GM12878 (cell line): ENCODE data around the gene LRRC4B. TPM values are rescaled to one million over a fixed set of nuclear protein-coding genes. Genes with fewer than 3 reads are reported as not detected.

ENCODE experiments used
- ATAC-seq: fragments of 200-7000 bp; cut with Tn5 transposase; 3 replicates; pipeline ENCODE4 v1.9.1; 2020; ENCODE audit warnings: mild to moderate bottlenecking, moderate library complexity
- BruUV-seq: library from RNA; stranded (reverse); fragments of 400-500 nt; replicated peaks from 2 replicates; lab custom pipeline; 2021; lab: Mats Ljungman, UMichigan
- CTCF ChIA-PET: fragments of 300-600 bp; sonication (Branson Sonifier 250); formaldehyde crosslinking; extraction: SDS; loops from one replicate; lab custom pipeline; 2021; ENCODE audit warnings: inconsistent platforms; lab: Yijun Ruan, JAX
- POLR2A ChIA-PET: fragments of 350-600 bp; formaldehyde crosslinking; extraction: SDS; loops from one replicate; lab custom pipeline; 2021; ENCODE audit warnings: inconsistent platforms; lab: Charles Lee
- RAD21 ChIA-PET: fragments of 300-600 bp; sonication (Branson Sonifier 250); formaldehyde crosslinking; loops from one replicate; lab custom pipeline; 2023; ENCODE audit warnings: antibody characterized with exemption; ENCODE audit not compliant: unreplicated experiment; lab: Charles Lee
- SMC1A ChIA-PET: fragments of 300-600 bp; sonication (Branson Sonifier 250); formaldehyde crosslinking; loops from one replicate; lab custom pipeline; 2023; ENCODE audit not compliant: unreplicated experiment, uncharacterized antibody; lab: Charles Lee
- DNase-seq: peaks from one replicate; pipeline ENCODE4 v3.0.0-alpha.2; 2011; ENCODE audit warnings: low read depth, low spot score
- FAIRE-seq: peaks from 3 replicates; lab custom pipeline; 2011; peaks lifted over from hg19 to GRCh38; lab: Jason Lieb, UNC
- H2AFZ ChIP-seq: 2 replicates; pipeline ENCODE4 v1.6.0; 2011; ENCODE audit warnings: low read depth, low read length, control low read depth; ENCODE audit not compliant: control insufficient read depth
- H3K27ac ChIP-seq: 2 replicates; pipeline ENCODE4 v1.5.1; 2011; ENCODE audit warnings: control low read depth; ENCODE audit not compliant: control insufficient read depth, insufficient read depth
- H3K27me3 ChIP-seq, 2 experiments: replicated peaks in 1 of 2; 2 replicates each; pipeline versions ENCODE4 v1.6.0 to v1.6.1; 2011; ENCODE audit warnings: low read length in 1 of 2; ENCODE audit not compliant: control insufficient read depth in 2 of 2, insufficient read depth in 2 of 2
- H3K36me3 ChIP-seq, 2 experiments: 2 replicates each; pipeline ENCODE4 v1.5.1; 2011; ENCODE audit warnings: low read length in 1 of 2; ENCODE audit not compliant: control insufficient read depth in 2 of 2, insufficient read depth in 2 of 2
- H3K4me1 ChIP-seq: 2 replicates; pipeline ENCODE4 v1.6.1; 2011; ENCODE audit warnings: mild to moderate bottlenecking, low read length, moderate library complexity, mixed read lengths; ENCODE audit not compliant: control insufficient read depth, insufficient read depth
- H3K4me2 ChIP-seq: 2 replicates; pipeline ENCODE4 v1.6.0; 2011; ENCODE audit warnings: control low read depth; ENCODE audit not compliant: control insufficient read depth, insufficient read depth
- H3K4me3 ChIP-seq: fragments of 200-600 bp; sonication (generic); 2 replicates; pipeline ENCODE4 v1.5.1; 2016
- H3K79me2 ChIP-seq: 2 replicates; pipeline ENCODE4 v1.6.0; 2011; ENCODE audit warnings: low read length; ENCODE audit not compliant: control insufficient read depth, insufficient read depth
- H3K9ac ChIP-seq: 2 replicates; pipeline ENCODE4 v1.8.0; 2011; ENCODE audit warnings: low read length, control low read depth, mixed read lengths; ENCODE audit not compliant: control insufficient read depth, insufficient read depth
- H3K9me3 ChIP-seq: replicated peaks from 3 replicates; pipeline ENCODE4 v1.5.1; 2011; ENCODE audit warnings: mild to moderate bottlenecking, low read length; ENCODE audit not compliant: control insufficient read depth, insufficient read depth
- H4K20me1 ChIP-seq: 2 replicates; pipeline ENCODE4 v1.6.0; 2011; ENCODE audit not compliant: control insufficient read depth, insufficient read depth
- ATF7 ChIP-seq: fragments of 450-650 bp; IDR thresholded peaks from 2 replicates; pipeline ENCODE4 v1.6.1; 2016; ENCODE audit warnings: low read depth, mild to moderate bottlenecking
- BMI1 ChIP-seq: fragments of 450-650 bp; IDR thresholded peaks from 2 replicates; pipeline ENCODE4 v1.6.1; 2016; ENCODE audit warnings: mild to moderate bottlenecking, moderate library complexity, borderline replicate concordance
- BRCA1 ChIP-seq: IDR thresholded peaks from 2 replicates; pipeline ENCODE4 v1.6.1; 2011; ENCODE audit warnings: low read depth, low read length, improper control_type of control experiment
- CEBPB ChIP-seq, 2 experiments: fragments of 150-350 bp in 1 of 2; IDR thresholded peaks; 2 replicates each; pipeline ENCODE4 v1.6.1; 2012 to 2014; ENCODE audit warnings: low read depth in 2 of 2, low read length in 2 of 2, borderline replicate concordance in 1 of 2, inconsistent platforms in 1 of 2
- GATAD2B ChIP-seq: fragments of 450-650 bp; conservative IDR thresholded peaks from 2 replicates; pipeline ENCODE4 v1.6.1; 2017; ENCODE audit warnings: low read depth, mild to moderate bottlenecking, moderate library complexity
- LARP7 ChIP-seq: fragments of 450-650 bp; IDR thresholded peaks from 2 replicates; pipeline ENCODE4 v1.6.1; 2017; ENCODE audit warnings: mild to moderate bottlenecking
- MYB ChIP-seq: fragments of 150-350 bp; IDR thresholded peaks from 2 replicates; pipeline ENCODE4 v1.6.1; 2014; ENCODE audit warnings: mild to moderate bottlenecking, low read depth, low read length, borderline replicate concordance
- NFYA ChIP-seq: IDR thresholded peaks from 2 replicates; pipeline ENCODE4 v1.6.1; 2011; ENCODE audit warnings: low read depth, mild to moderate bottlenecking, low read length, improper control_type of control experiment, borderline replicate concordance
- PAX5 ChIP-seq: IDR thresholded peaks from 2 replicates; pipeline ENCODE4 v1.6.1; 2011; ENCODE audit warnings: low read depth, low read length, borderline replicate concordance
- SREBF2 ChIP-seq: IDR thresholded peaks from 2 replicates; pipeline ENCODE4 v1.6.1; 2012; ENCODE audit warnings: mild to moderate bottlenecking, low read length
- TCF3 ChIP-seq: IDR thresholded peaks from 2 replicates; pipeline ENCODE4 v1.6.1; 2012; ENCODE audit warnings: low read depth, mild to moderate bottlenecking, low read length, borderline replicate concordance; ENCODE audit not compliant: insufficient read depth
- WRNIP1 ChIP-seq: IDR thresholded peaks from 2 replicates; pipeline ENCODE4 v1.6.1; 2011; ENCODE audit warnings: low read depth, low read length, improper control_type of control experiment, borderline replicate concordance
- YY1 ChIP-seq: IDR thresholded peaks from 2 replicates; pipeline ENCODE4 v1.6.1; 2011; ENCODE audit warnings: low read depth, mild to moderate bottlenecking, low read length
- ZNF24 ChIP-seq: fragments of 450-650 bp; IDR thresholded peaks from 2 replicates; pipeline ENCODE4 v1.6.1; 2017; ENCODE audit warnings: antibody characterized with exemption, mild to moderate bottlenecking
- ZZZ3 ChIP-seq: IDR thresholded peaks from 2 replicates; pipeline ENCODE4 v1.6.1; 2011; ENCODE audit warnings: low read depth; ENCODE audit not compliant: control insufficient read depth, insufficient read length
- WGBS: methylation state at CpG from one replicate; pipeline ENCODE4 v1.1.6; 2016; ENCODE audit warnings: low lambda C conversion rate; ENCODE audit not compliant: insufficient replicate concordance, insufficient coverage; ENCODE audit errors: missing lambda C conversion rate; 5-methylcytosine and 5-hydroxymethylcytosine counted together
- in situ Hi-C: fragments of 300-500 bp; cut with MboI; formaldehyde crosslinking; loops from 9 replicates; pipeline ENCODE4 v1.14.3; 2018; ENCODE audit warnings: mixed read lengths
- intact Hi-C: fragments of 100-400 bp; cut with micrococcal nuclease; formaldehyde crosslinking; loops from one replicate; pipeline ENCODE4 v1.14.2; 2022; ENCODE audit not compliant: unreplicated experiment
- polyA plus RNA-seq, 11 experiments: library from polyadenylated mRNA; depleted of rRNA in 4 of 11; unstranded in 6 of 11; stranded (reverse) in 5 of 11; fragments of >200 nt; fragmentation: Nextera tagmentation in 4 of 11; fragmentation: Illumina TruSeq in 1 of 11; extraction: Ambion mirVana in 4 of 11; extraction: Trizol in 1 of 11; gene quantifications; 1 replicate in 1 of 11; 2 replicates in 10 of 11; pipeline versions ENCODE4 v1.2.1 to v1.2.3, GENCODE V29; 2011 to 2016; ENCODE audit warnings: inconsistent platforms in 2 of 11, missing spikeins in 2 of 11, low read depth in 1 of 11
- total RNA-seq, 4 experiments: library from RNA; depleted of rRNA in 3 of 4; stranded (reverse); fragments of >200 nt in 3 of 4; fragmentation: Illumina TruSeq in 1 of 4; extraction: Trizol in 1 of 4; gene quantifications; 2 replicates each; pipeline versions ENCODE4 v1.2.1 to v1.2.3, GENCODE V29; 2013 to 2021
- TF ChIP-seq, protein P1 (sequence below): IDR thresholded peaks from 2 replicates; pipeline ENCODE4 v1.6.1; 2011; ENCODE audit warnings: mild to moderate bottlenecking, low read depth, low read length, moderate library complexity; ENCODE audit not compliant: insufficient replicate concordance
- TF ChIP-seq, protein P2 (sequence below): IDR thresholded peaks from 2 replicates; pipeline ENCODE4 v1.6.1; 2012; ENCODE audit warnings: low read depth, low read length, improper control_type of control experiment
- TF ChIP-seq, protein P3 (sequence below): fragments of 450-650 bp; IDR thresholded peaks from 2 replicates; pipeline ENCODE4 v1.6.1; 2017; ENCODE audit warnings: low read depth, mild to moderate bottlenecking, moderate library complexity
- TF ChIP-seq, protein P4 (sequence below): IDR thresholded peaks from 2 replicates; pipeline ENCODE4 v1.6.1; 2012; ENCODE audit warnings: low read depth, low read length, improper control_type of control experiment

LRRC4B gene
- total and polyA plus RNA-seq, 10 of the 15 experiments (the other 5 are each of a cell fraction or from before 2014, with no cell fraction given), result 0.14 TPM; not detected in 9

DNA sequence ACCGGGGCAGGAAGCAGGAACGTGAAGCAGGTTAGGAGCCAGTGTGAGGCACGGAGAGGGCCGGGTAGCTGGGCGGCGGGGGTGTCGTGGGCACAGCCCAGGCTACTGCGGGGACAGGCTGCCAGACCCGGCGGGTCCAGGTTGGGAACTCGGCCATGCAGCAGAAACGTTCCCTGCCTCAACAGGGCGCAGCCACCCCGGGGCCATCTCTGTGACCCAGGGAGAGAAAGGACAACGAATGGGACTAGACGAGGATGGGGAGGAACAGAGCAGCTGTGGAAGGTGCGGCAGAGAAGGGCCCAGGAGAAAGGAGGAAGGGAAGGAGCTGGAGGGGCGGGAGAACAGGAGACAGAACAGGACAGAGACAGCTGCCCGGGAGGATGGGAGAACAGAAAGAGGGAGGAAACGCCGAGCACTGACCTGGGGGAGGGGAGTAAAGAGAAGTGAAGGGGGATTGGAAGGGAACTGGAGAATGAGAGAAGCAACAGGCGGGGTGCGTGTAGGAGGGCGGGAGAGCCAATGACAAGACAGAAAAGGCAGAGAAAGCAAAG, 78.7 kb downstream of the LRRC4B start:
- no peak for TF ChIP-seq BMI1
- no peak for TF ChIP-seq MYB
- TF ChIP-seq, protein P1, sequence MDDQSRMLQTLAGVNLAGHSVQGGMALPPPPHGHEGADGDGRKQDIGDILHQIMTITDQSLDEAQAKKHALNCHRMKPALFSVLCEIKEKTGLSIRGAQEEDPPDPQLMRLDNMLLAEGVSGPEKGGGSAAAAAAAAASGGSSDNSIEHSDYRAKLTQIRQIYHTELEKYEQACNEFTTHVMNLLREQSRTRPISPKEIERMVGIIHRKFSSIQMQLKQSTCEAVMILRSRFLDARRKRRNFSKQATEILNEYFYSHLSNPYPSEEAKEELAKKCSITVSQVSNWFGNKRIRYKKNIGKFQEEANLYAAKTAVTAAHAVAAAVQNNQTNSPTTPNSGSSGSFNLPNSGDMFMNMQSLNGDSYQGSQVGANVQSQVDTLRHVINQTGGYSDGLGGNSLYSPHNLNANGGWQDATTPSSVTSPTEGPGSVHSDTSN, result no peak
- no peak for TF ChIP-seq ZZZ3
- TF ChIP-seq YY1, result no peak
- no peak for TF ChIP-seq NFYA
- TF ChIP-seq GATAD2B, result no peak
- no peak for TF ChIP-seq TCF3
- TF ChIP-seq, protein P2, sequence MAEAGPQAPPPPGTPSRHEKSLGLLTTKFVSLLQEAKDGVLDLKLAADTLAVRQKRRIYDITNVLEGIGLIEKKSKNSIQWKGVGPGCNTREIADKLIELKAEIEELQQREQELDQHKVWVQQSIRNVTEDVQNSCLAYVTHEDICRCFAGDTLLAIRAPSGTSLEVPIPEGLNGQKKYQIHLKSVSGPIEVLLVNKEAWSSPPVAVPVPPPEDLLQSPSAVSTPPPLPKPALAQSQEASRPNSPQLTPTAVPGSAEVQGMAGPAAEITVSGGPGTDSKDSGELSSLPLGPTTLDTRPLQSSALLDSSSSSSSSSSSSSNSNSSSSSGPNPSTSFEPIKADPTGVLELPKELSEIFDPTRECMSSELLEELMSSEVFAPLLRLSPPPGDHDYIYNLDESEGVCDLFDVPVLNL, result no peak
- TF ChIP-seq WRNIP1, result no peak
- TF ChIP-seq PAX5, result no peak
- TF ChIP-seq CEBPB (IDR thresholded peaks at IDR 0.05; ENCODE audit: borderline replicate concordance in 1 of 2, low read depth in 2 of 2, low read length in 2 of 2), result no peak
- TF ChIP-seq, protein P3, sequence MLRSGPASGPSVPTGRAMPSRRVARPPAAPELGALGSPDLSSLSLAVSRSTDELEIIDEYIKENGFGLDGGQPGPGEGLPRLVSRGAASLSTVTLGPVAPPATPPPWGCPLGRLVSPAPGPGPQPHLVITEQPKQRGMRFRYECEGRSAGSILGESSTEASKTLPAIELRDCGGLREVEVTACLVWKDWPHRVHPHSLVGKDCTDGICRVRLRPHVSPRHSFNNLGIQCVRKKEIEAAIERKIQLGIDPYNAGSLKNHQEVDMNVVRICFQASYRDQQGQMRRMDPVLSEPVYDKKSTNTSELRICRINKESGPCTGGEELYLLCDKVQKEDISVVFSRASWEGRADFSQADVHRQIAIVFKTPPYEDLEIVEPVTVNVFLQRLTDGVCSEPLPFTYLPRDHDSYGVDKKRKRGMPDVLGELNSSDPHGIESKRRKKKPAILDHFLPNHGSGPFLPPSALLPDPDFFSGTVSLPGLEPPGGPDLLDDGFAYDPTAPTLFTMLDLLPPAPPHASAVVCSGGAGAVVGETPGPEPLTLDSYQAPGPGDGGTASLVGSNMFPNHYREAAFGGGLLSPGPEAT, result no peak
- no peak for TF ChIP-seq LARP7
- TF ChIP-seq ZNF24, result no peak
- TF ChIP-seq ATF7, result no peak
- TF ChIP-seq, protein P4, sequence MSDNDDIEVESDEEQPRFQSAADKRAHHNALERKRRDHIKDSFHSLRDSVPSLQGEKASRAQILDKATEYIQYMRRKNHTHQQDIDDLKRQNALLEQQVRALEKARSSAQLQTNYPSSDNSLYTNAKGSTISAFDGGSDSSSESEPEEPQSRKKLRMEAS, result no peak
- no peak for TF ChIP-seq BRCA1
- no peak for TF ChIP-seq SREBF2
- TF ChIP-seq, all 136 proteins: peak for 0
- Histone ChIP-seq H3K9me3 (peaks cover 3% of the 10 kb centered on the region; the same call in 2 of the 3 replicates), H3K36me3 (no peaks in the 10 kb centered on the region), H3K79me2 (no peaks in the 10 kb centered on the region), H3K27me3 (no peaks in the 10 kb centered on the region), H3K9ac (no peak overlapping the region), H3K4me3 (no peak overlapping the region), H4K20me1 (no peaks in the 10 kb centered on the region), H3K4me2 (no peak overlapping the region), H3K4me1 (no peaks in the 10 kb centered on the region), H2AFZ (no peak overlapping the region), H3K27ac (no peak overlapping the region)
- ATAC-seq, result no peak
- WGBS, result 84% methylated on average over 20 of the region's 24 CpGs
- BruUV-seq, result no TSS peak
- ChIA-PET SMC1A (no interaction called here), POLR2A (no interaction called here), CTCF (interaction anchor here (0.9 kb wide), 1 partner anchor 10 kb away, joined by 4 read pairs; no protein-coding TSS in a partner anchor), RAD21 (no interaction called here)
- intact Hi-C loops (no loop called here), in situ Hi-C loops (no loop called here)
- no peak for DNase-seq
- no peak for FAIRE-seq
